OCI-M1 (cell line): ENCODE results near the gene PDPN.

Experiments used
- DNase-seq: peaks from one replicate; lab custom pipeline; 2025; lab: John Stamatoyannopoulos, UW

The PDPN gene

DNA sequence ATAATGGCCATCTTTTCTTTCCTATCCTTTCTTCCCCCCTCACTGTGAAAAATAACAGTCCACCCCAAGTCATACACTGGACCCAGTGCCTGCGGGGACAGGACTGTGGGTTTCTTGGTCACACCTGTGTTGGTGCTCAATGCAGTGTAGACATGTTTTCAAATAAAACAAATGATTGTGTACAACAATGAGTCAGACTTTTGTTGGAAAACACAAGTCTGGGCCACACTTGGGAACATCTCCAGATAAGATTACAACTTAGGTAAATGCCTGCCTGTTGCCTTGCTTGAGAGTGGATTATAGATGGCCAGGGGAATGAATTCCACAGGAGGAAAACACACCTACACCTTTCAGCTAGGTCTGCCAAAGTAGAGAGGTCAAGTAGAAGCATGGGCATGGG, 34.1 kb downstream of the PDPN start:
- DNase-seq, result no peak

DNA sequence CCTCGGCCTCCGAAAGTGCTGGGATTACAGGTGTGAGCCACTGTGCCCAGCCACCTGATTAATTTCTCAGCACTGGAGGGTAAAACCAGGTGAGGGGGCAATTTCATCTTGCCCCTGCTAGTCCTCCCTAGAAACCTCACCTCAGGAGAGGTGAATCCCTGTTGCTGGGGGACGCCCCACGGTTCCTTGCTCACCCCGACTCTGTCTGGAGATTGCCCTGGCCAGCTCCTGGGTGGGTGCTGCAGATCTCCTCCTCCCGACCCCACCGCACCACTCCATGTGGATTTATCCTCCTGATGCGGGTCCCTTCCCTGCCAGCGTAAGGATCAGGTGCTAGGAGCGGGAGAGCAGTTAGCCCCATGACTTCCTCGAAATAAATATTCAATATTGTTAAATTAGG, 34.9 kb downstream of the PDPN start:
- DNase-seq, result no peak

DNA sequence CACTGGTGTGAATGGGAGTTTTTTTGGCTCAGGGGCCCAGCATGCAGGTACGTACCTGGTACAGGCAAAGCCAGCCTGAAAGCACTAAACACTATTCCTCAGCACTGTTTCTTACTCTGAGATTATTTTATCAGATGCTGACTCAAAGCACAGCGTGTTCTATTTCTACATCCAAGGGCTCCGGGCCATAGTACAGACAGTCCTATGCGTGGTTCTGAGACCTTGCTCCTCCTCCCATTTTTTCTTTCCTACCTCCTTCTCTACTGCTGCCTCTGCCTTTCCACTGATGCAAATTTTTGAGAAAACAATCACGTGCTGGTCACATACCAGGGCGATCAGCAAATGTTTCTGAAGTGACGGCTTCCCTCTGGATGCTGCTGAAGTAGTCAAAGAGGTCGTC, 36.3 kb downstream of the PDPN start:
- no peak for DNase-seq

DNA sequence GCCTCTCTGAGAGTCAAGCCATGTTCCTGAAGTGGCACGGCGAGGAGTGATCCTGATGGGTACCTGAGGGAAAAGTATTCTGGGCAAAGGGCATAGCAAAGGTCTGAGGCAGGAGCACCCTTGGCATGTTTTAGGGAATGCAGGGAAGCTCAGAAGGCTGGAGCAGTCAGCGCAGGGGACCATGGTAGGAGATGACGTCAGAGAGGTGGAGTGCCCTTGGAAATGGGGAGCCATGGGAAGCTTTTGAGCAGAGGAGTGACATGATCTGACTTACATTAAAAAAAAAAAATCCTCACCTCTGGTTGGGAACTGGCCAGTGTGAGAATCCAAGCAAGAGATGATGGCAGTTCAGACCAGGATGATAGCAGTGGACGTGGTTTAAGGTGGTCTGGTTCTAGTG, 37.2 kb downstream of the PDPN start:
- DNase-seq, result no peak

DNA sequence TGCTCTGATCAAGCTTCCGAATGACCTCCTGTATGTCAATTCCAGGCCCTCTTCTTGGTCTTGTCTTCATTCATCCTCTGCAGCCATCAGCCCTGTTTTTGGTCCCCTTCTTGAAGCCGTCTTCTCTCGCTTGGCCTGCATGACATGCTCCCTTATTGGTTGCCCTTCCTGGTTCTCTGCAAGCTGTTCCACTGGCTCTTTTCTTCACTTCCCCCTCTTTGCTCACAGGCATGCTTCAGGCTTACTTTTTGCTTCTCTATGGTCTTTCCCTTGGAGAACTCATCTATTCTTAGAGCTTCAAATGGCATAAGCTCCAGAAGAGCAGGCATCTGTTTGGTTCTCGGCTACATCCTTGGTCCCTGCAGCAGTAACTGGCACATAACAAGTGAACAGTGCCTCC, 38.8 kb downstream of the PDPN start:
- no peak for DNase-seq

DNA sequence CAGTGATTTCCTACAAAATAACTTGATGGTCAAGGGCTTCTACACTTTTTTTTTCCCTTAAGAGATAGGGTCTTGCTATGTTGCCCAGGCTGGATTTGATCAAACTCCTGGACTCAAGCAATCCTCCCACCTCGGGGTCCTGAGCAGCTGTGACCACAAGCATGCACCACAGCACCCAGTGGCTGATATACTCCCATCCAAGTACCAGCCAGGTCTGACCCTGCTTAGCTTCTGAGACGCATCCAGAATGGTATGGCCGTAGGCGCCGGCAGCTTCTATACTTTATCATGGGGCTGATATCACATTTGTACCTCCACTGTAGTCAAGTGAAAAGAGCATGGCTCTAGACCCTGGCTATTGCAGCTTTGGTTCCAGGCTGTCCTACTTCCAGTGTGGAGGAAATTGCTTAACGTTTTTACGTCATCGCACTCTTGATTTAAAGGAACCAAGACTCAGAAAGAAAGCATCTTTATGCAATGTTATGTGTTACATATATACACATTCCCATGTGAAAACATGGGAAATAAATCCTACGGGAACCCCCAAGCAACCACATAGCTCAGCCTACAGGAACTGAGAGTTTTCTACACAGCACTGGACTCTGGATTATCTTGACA, 39.5 kb downstream of the PDPN start:
- no peak for DNase-seq

- DNase-seq, result no peak
These were observed 40.9 kb downstream of the PDPN start for GRCh38 chr1:13624526-13624925.

GRCh38 chr1:13627127-13627526, 43.5 kb downstream of the PDPN start:
- no peak for DNase-seq

DNA sequence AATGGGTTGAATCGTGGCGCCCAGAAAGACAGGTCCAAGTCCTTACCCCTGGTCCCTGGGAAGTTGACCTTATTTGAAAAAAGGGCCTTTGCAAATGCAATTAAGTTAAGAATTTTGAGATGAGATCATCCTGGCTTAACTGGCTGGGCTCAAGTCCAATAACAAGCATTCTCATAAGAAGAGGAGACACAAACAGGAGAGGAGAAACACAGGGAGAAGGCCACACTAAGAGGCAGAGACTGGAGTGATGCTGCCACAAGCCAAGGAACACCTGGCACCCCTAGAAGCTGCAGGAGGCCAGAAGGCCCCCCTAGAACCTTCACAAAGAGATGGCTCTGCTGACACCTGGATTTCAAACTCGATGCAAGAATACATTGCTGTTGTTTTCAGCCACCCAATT, 44.6 kb downstream of the PDPN start:
- no peak for DNase-seq

- DNase-seq, result no peak
These were observed 45.1 kb downstream of the PDPN start for GRCh38 chr1:13628711-13629110.

DNA sequence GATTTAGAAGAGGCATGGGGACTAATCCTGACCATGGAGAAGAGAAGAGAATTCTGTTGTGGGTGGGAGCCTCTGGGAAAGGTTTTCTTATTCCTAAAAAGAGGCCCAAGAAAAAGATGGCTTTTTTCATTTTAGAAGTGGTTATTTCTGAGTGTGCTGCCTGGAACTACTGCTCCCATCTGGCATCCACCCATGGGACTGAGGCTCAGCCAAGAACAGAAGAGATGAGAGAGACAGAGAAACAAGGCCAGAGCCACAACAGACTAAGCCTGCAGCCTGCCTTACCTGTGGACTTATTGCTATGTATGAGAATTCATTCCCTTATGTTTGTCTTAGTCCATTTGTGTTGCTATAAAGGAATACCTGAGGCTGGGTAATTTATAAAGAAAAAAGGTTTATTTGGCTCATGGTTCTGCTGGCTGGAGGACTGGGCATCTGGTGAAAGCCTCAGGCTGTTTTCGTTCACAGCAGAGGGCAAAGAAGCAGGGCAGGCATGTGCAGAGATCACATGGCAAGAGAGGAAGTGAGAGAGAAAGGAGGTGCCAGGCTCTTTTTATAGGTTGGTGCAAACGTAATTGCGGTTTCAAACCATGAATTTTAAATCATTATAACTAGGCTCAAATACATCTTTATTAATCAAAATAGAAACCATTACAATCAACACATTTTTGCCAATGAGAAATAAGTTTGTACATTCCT, 58.8 kb downstream of the PDPN start:
- DNase-seq, result no peak

DNA sequence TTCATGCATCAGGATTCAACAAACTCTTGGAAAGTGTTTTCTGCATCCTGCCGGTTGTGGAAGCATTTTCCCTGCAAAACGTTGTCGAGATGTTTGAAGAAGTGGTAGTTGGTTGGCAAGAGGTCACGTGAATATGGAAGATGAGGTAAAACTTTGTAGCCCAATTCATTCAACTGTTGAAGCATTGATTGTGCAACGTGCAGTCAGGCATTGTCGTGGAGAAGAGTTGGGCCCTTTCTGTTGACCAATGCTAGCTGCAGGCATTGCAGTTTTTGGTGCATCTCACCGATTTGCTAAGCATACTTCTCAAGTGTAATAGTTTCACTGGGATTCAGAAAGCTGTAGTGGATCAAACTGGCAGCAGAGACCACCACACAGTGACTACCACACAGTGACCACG, 59.4 kb downstream of the PDPN start:
- DNase-seq, result no peak

DNA sequence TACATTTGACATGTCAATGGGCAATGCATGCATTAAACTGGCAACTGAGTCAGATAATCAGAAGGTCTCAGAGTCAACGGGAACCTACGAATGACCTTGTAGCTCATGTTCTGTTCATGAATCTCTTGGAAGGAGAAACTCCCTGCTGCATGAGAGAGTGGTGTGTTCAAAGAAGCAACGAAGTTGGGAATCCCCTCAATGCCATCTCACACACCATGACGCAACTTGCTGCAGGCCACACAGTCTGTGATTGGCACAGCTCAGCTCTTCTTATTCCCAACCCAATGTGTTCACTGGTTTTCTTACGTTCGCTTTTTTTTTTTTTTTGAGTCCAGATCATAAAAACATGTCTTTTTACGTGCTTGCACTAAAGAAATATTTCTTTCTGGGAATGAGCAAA, 62.9 kb downstream of the PDPN start:
- DNase-seq, result no peak

GRCh38 chr1:13651279-13651678, 67.6 kb downstream of the PDPN start:
- no peak for DNase-seq

DNA sequence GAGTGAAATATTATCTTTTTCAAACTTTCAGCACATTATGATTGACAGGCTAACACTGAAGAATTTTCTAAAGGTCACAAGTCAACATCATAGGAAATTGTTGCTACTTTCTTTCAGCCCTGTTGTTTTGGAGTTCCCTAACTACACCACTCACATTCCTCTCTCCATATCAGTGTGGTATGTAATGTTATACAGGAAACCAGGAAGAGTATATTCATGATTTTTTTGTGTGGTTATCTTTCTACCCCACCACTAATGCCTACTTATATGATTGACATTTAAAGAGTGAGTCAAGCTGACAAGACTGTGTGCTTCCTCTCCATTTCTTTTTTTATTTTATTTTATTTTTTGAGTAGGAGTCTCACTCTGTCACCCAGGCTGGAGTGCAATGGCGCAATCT, 68.6 kb downstream of the PDPN start:
- DNase-seq, result no peak

GRCh38 chr1:13661539-13661938, 77.9 kb downstream of the PDPN start:
- DNase-seq, result no peak

GRCh38 chr1:13662493-13662892, 78.9 kb downstream of the PDPN start:
- no peak for DNase-seq

GRCh38 chr1:13663969-13664368, 80.3 kb downstream of the PDPN start:
- DNase-seq, result no peak

- DNase-seq, result no peak
These were observed 80.8 kb downstream of the PDPN start for GRCh38 chr1:13664451-13664850.

DNA sequence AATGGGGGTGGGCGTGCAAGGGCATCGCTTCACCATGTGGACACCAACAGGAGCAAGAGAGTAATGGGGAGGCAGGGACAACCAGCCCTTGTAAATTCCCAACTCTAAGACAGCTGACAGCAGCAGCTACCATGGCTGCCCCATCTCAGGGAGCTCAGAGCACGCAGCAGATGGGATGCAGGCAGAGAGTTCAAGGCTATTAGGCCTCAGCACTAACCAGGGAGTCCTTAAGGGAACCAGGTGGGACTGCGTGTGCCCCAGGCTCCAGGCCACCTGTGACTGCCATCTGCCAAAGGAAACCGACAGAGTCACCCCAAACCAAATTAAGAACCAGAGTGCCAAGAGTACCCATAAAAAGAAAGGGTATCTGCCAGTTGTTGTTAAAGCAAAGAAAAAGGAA, 82.7 kb downstream of the PDPN start:
- no peak for DNase-seq
